Stimulated activated effector memory CD8-positive, alpha-beta T cell treated with anti-CD3 and anti-CD28 coated beads, Interleukin-12 subunit alpha, Interleukin-12 subunit beta, amount 100 ng/mL, for 72 hours (primary cell): ENCODE results near the gene SPACA6.
"Not testable (repeated sequence)": the region's sequence is repeated elsewhere in the genome, so short reads cannot be mapped to it uniquely, and the experiment has no call there.

Experiments
- ATAC-seq: fragments of 150-1000 bp; cut with Tn5 transposase; 2 replicates; pipeline ENCODE4 v1.10.0; 2021
- DNase-seq, 2 donors: peaks; one replicate each; pipeline ENCODE4 v3.0.0; 2021 to 2022; ENCODE audit warnings: low spot score in 2 of 2
- H3K27ac Mint-ChIP-seq: one replicate; pipeline ENCODE4 v1.8.0; 2022; ENCODE audit warnings: mild to moderate bottlenecking, mixed read lengths
- H3K36me3 Mint-ChIP-seq: one replicate; pipeline ENCODE4 v1.8.0; 2022; ENCODE audit warnings: mild to moderate bottlenecking, mixed read lengths
- H3K4me1 Mint-ChIP-seq: one replicate; pipeline ENCODE4 v1.8.0; 2022; ENCODE audit warnings: mixed read lengths
- H3K4me3 Mint-ChIP-seq: one replicate; pipeline ENCODE4 v1.8.0; 2022; ENCODE audit warnings: mild to moderate bottlenecking, mixed read lengths
- H3K9me3 Mint-ChIP-seq: one replicate; pipeline ENCODE4 v1.8.0; 2022; ENCODE audit warnings: mixed read lengths

The SPACA6 gene, protein sequence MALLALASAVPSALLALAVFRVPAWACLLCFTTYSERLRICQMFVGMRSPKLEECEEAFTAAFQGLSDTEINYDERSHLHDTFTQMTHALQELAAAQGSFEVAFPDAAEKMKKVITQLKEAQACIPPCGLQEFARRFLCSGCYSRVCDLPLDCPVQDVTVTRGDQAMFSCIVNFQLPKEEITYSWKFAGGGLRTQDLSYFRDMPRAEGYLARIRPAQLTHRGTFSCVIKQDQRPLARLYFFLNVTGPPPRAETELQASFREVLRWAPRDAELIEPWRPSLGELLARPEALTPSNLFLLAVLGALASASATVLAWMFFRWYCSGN

DNA sequence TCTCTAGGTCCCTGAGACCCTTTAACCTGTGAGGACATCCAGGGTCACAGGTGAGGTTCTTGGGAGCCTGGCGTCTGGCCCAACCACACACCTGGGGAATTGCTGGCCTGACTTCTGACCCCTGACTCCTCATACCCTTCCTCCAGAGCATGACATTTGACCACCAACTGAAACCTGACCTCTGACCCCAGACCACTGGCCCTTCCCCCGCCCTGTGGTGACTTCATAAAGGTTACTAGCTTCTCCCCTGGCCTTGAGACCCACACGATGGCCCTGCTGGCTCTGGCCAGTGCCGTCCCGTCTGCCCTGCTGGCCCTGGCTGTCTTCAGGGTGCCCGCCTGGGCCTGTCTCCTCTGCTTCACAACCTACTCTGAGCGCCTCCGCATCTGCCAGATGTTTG lies at the start of gene SPACA6:
SPACA6 (plus strand) TSS at position 71 of the 400 bp plus-strand sequence; CDS start at position 268, 197 bp downstream.
- Mint-ChIP-seq H3K4me1 (peaks cover 31% of the 10 kb centered on the region), H3K9me3 (no peaks in the 10 kb centered on the region), H3K4me3 (no peak within 1 kb of the TSS), H3K36me3 (no peaks in the 10 kb centered on the region), H3K27ac (no peak within 1 kb of the TSS)
- ATAC-seq, result no peak
- DNase-seq, result peak in 1 of 2 donors; percentile 40

DNA sequence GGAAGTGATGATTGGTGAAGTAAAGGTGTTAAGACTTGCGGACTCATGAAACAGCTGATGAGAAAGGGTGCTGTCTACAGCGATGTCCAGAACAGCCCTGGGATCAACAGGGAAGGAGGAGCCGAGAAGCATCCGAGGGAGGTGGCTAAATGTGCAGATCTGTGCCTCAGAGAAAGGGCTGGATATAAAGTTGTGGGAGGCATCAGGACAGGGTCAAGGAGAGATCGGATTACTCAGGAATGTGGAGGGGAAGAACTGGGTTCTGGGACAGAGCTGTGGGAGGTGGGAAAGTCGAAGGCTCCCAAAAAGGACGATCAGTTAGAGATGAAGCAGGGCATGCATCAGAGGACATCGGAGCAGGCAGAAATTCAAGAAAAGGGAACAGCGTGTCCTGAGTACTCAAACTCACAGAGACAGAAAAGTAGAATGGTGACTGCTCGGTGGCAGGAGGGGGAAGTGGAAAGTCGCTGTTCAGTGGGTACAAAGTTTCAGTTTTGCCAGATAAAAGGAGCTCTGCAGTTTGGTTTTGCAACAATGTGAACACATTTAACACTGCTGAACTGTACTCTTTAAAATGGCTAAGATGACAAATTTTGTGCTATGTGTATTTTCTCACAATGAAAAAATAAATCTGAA lies 48.4 kb upstream of the SPACA6 start:
- ATAC-seq (no peak), DNase-seq (no peak)
- Mint-ChIP-seq H3K36me3 (no peaks in the 10 kb centered on the region), H3K4me3 (no peak overlapping the region), H3K27ac (peak overlapping the region; percentile 0), H3K4me1 (no peaks in the 10 kb centered on the region), H3K9me3 (no peaks in the 10 kb centered on the region)

DNA sequence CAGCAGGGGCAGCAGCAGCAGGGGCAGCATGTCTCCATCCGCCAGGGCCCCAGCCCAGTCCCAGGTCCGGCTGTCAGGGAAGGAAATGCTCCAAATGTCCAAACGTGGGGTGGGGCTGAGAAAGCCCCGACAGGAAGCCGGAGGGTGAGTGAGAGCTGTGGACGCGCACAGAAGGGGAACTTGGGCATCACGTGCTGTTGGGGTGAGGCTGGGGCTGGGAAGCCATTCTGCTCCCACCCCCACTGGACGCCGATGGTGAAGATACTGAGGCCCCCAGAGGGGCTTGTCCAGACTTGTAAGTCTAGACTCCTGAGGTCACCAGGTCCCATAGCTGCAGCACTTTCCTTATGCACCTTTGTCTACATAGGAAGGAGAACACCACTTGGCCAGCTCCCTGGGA lies 46.4 kb upstream of the SPACA6 start, which contains the start of gene SIGLEC14:
SIGLEC14 (minus strand) TSS at position 96 of the 400 bp plus-strand sequence; CDS start at position 30, 66 bp downstream.
- H3K27ac Mint-ChIP-seq, H3K9me3 Mint-ChIP-seq, H3K4me3 Mint-ChIP-seq, DNase-seq, H3K4me1 Mint-ChIP-seq, H3K36me3 Mint-ChIP-seq, ATAC-seq: not testable (repeated sequence)

DNA sequence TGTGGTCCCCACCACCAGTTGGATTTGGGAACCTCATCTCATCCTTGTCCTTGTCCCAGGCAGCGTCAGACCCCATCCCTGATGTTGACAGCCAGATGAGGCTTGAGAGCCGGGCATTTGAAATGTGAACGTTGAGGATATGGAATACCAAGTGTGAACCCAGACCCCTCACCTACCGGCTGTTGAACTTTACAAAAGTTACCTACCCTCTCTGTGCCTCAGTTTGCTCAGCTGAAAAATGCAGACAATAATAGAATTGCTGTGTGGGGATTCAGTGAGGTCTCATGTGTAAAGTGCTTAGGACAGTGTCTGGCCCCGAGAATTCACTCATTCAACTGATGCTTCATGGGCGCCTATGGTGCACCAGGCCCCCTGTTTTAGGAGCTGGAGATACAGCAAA lies 45.8 kb upstream of the SPACA6 start:
- H3K4me3 Mint-ChIP-seq, result no peak overlapping the region
- H3K27ac Mint-ChIP-seq, result no peak overlapping the region

DNA sequence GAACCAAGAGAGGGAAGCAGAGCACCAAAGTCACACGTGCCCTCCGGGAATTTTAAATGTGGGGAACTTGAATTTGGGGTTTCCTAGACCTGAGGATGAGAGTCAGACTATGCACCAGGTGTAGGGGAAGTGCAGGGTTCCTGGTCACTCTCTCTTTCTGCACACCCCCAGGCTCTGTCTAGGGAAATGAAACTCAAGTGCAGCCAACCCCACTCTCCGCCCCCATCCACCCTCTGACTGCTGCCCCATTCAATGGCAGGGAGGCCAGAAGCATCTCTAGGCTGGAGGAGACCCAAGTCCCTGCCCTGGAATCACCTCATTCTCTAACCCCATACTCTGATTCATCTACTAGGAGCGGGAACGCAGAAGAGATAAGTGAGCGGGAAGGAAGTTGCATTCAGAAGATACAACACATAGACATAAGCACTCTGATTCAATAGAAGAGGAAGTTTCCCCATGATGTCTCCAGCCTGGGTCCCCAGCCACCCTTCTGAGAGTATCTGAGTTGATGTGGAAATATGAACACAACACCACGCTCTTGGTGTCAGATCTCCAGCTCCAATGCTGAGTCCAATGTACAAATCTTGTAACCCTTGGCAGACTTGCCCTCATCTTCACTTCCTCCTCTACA lies 41.8 kb upstream of the SPACA6 start:
- Mint-ChIP-seq H3K27ac (no peak overlapping the region), H3K36me3 (no peaks in the 10 kb centered on the region), H3K4me3 (no peak overlapping the region), H3K9me3 (no peaks in the 10 kb centered on the region), H3K4me1 (no peaks in the 10 kb centered on the region)
- DNase-seq (no peak), ATAC-seq (no peak)

More for the DNA sequence above, 45.8 kb upstream of the SPACA6 start:
- H3K9me3 Mint-ChIP-seq, result no peaks in the 10 kb centered on the region
- no peaks in the 10 kb centered on the region for H3K4me1 Mint-ChIP-seq
- DNase-seq (no peak), ATAC-seq (no peak)
- H3K36me3 Mint-ChIP-seq, result no peaks in the 10 kb centered on the region

DNA sequence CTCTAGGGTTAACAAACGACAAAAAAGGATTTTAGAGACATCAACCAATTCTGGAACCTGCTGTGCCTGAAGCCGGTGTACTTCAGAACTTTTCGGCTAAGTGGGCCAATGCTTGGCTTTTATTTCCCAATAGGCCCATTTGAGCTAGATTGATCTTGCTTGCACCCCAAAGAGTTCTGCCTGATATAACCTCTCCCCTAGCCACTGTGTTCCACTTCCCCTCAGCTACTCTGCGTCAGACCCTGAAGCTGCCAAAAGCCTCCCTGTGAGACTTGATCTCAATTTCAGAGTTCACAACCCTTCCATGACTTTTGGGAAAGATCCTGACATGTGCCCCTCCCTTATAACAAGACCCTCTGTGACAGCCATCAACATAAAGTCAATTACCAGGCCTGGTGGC lies 40.9 kb upstream of the SPACA6 start:
- H3K36me3 Mint-ChIP-seq, result no peaks in the 10 kb centered on the region
- H3K9me3 Mint-ChIP-seq, result no peaks in the 10 kb centered on the region
- peaks cover 8% of the 10 kb centered on the region for H3K4me1 Mint-ChIP-seq
- DNase-seq, result no peak
- no peak overlapping the region for H3K4me3 Mint-ChIP-seq
- no peak for ATAC-seq
- H3K27ac Mint-ChIP-seq, result no peak overlapping the region

DNA sequence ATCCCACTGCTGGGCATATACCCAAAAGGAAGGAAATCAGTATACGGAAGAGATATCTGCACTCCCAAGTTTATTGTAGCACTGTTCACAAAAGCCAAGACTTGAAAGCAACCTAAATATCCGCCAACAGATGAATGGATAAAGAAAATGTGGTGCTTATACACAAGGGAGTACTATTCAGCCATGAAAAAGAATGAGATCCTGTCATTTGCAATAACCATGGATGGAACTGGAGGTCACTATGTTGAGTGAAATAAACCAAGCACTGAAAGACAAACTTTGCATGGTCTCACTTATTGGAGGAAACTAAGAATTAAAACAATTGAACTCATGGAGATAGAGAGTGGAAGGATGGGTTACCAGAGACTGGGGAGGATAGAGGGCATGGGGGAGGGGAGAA lies 40.0 kb upstream of the SPACA6 start:
- Mint-ChIP-seq H3K9me3 (no peaks in the 10 kb centered on the region), H3K36me3 (no peaks in the 10 kb centered on the region), H3K27ac (no peak overlapping the region), H3K4me3 (no peak overlapping the region), H3K4me1 (peaks cover 8% of the 10 kb centered on the region)
- DNase-seq (no peak), ATAC-seq (no peak)

DNA sequence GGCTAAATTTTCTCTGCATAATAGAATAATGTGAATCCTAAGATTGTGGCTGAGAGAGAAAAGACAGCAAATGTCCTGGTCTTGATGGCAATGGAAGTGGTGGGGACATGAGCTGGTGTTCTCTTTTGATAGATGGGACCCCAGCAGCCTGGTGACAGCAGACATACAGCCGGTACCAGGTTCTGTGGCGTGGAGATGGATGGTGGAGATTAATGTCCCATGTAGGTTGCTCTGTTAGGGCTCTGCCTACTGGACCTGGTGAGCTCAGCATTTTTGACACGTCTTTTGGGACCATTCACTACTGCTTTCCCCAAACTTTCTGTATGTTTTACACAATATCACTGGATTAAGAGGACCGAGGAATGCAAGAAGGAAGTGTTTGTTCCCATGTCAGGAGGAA lies 38.3 kb upstream of the SPACA6 start:
- DNase-seq, result no peak
- peaks cover 8% of the 10 kb centered on the region for H3K4me1 Mint-ChIP-seq

DNA sequence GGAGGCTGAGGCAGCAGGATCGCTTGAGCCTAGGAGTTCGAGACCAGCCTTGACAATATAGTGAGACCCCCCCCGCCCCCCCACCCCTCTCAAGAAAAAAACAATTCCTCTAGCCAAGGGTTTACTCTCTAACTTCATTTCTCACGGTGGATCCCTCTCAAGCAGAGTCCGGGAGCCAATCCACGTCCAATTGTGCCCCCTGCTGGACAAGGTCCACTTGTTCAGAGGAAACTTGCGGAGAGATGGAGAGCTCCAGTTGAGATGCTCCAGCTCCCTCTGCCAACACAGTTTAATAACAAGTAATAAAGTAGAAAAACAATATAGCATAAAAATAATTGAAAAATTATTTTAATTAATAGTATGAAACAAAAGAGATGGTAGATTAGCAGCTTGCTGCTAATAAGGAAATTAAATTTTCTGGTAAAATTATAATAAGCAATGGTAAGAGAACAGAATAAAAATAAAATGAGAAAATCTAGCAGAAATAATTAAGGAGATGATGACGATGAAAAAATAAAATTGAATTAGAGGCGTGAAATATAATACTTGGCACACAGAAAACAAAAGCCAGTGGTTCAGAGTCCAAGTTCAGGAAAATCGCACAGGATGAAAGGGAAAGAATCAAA lies 32.0 kb upstream of the SPACA6 start:
- peak; percentile 49 for ATAC-seq
- peaks cover 8% of the 10 kb centered on the region for H3K4me1 Mint-ChIP-seq

More for the DNA sequence above, 38.3 kb upstream of the SPACA6 start:
- Mint-ChIP-seq H3K4me3 (no peak overlapping the region), H3K36me3 (no peaks in the 10 kb centered on the region), H3K27ac (no peak overlapping the region), H3K9me3 (no peaks in the 10 kb centered on the region)
- no peak for ATAC-seq

DNA sequence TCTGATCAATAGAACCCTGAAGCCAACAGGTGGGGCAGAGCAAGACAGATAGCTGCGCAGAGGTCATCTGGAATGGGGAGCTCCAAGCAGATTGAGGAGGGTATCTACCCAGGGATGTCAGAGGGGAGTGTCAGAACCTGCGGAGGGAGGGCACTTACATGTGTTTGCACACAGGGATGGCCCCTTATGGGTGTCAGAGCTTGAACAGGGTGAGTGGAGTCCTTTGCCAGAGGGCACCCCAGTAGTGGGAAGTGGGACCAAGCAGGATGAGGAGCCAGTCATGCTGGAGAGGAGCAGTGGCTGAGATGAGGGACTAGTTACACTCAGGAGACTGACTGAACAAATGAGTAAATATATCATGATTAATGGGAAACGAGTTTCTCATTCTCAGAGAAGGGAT lies 29.5 kb upstream of the SPACA6 start:
- DNase-seq (no peak), ATAC-seq (no peak)
- H3K4me1 Mint-ChIP-seq, result no peaks in the 10 kb centered on the region
- no peaks in the 10 kb centered on the region for H3K36me3 Mint-ChIP-seq
- no peak overlapping the region for H3K27ac Mint-ChIP-seq
- no peaks in the 10 kb centered on the region for H3K9me3 Mint-ChIP-seq
- no peak overlapping the region for H3K4me3 Mint-ChIP-seq

More for the DNA sequence above, 32.0 kb upstream of the SPACA6 start:
- peak; percentile 55 to 76 for DNase-seq
- no peaks in the 10 kb centered on the region for H3K9me3 Mint-ChIP-seq
- no peak overlapping the region for H3K27ac Mint-ChIP-seq
- no peaks in the 10 kb centered on the region for H3K36me3 Mint-ChIP-seq
- no peak overlapping the region for H3K4me3 Mint-ChIP-seq

DNA sequence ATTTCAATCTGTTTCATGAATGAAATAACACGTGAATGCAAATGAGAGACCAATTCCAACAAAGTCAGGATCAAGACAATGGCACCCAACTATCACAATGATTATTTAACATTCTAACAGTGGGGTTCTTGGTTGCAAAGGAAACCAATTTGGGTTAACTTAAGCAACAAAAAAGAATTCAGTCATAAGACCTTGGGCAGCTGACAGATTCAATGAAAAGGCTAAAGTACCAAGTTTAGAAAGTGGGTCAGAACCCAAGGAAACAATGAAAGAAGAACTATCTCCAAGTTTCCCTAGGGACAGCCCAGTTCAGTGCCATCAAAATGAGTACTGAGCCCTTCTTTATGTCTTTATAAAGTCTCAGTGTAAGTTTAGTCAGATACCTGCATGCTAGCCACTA lies 29.0 kb upstream of the SPACA6 start:
- no peaks in the 10 kb centered on the region for H3K9me3 Mint-ChIP-seq
- ATAC-seq (no peak), DNase-seq (no peak)
- H3K4me1 Mint-ChIP-seq, result no peaks in the 10 kb centered on the region
- H3K4me3 Mint-ChIP-seq, result no peak overlapping the region
- no peaks in the 10 kb centered on the region for H3K36me3 Mint-ChIP-seq
- no peak overlapping the region for H3K27ac Mint-ChIP-seq

DNA sequence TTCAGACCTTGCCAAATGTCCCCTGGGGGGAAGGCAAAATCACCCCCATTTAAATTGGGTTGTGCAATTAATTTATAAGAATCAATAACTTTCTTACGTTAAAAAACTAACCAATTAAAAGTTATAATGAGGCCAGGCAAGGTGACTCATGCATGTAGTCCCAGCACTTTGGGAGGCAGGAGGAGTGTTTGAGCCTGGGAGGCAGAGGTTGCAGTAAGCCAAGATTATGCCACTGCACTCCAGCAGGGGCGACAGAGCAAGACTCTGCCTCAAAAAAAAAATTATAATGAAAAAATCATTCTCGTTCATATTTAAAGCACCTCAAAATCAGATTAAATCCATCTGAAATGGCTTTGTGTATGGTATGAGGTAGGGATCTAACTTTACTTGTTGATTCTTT lies 28.1 kb upstream of the SPACA6 start:
- no peaks in the 10 kb centered on the region for H3K9me3 Mint-ChIP-seq
- H3K4me3 Mint-ChIP-seq, result no peak overlapping the region
- H3K27ac Mint-ChIP-seq, result no peak overlapping the region
- ATAC-seq (no peak), DNase-seq (no peak)
- H3K36me3 Mint-ChIP-seq, result no peaks in the 10 kb centered on the region
- H3K4me1 Mint-ChIP-seq, result no peaks in the 10 kb centered on the region

DNA sequence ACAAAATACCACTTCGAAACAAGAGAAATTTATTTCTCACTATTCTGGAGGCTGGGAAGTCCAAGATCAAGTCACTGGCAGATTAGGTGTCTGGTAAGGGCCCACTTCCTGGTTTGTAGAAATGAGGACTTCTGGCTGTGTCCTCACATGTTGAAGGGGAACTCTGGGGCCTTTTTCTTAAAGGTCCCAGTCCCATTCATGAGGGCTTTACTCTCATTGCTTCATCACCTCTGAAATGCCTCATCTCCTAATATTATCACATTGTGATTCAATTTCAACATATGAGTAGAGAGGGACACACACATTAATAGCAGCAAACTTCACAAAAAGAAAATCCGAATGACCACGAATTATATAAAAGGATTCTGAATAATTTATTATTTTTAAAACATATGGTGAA lies 24.9 kb upstream of the SPACA6 start:
- no peaks in the 10 kb centered on the region for H3K9me3 Mint-ChIP-seq
- no peak for DNase-seq
- no peak overlapping the region for H3K4me3 Mint-ChIP-seq

DNA sequence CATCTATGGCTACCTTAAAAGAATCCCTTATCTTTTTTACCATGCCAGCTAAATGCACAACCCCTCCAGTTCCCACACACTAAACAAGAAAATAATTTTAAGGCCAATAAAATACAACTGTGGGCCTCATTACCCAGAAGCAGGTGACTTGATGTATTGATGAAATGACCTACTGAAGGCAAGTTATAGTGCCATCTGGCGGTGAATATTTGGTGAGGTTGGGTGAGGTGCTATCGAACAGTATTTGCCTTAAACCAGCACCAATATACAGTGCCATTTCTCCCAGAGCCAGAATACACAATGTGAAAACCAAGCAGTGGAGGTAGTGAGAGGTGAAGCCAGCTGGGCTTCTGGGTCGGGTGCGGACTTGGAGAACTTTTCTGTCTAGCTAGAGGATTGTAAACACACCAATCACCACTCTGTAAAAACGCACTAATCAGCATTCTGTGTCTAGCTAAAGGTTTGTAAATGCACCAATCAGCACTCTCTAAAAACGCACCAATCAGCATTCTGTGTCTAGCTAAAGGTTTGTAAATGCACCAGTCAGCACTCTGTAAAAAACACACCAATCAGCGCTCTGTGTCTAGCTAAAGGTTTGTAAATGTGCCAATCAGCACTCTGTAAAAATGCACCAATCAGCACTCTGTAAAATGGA lies 17.1 kb upstream of the SPACA6 start:
- not testable (repeated sequence) for H3K36me3 Mint-ChIP-seq, ATAC-seq

More for the DNA sequence above, 24.9 kb upstream of the SPACA6 start:
- H3K4me1 Mint-ChIP-seq, result no peaks in the 10 kb centered on the region
- ATAC-seq, result no peak
- no peak overlapping the region for H3K27ac Mint-ChIP-seq
- H3K36me3 Mint-ChIP-seq, result no peaks in the 10 kb centered on the region

DNA sequence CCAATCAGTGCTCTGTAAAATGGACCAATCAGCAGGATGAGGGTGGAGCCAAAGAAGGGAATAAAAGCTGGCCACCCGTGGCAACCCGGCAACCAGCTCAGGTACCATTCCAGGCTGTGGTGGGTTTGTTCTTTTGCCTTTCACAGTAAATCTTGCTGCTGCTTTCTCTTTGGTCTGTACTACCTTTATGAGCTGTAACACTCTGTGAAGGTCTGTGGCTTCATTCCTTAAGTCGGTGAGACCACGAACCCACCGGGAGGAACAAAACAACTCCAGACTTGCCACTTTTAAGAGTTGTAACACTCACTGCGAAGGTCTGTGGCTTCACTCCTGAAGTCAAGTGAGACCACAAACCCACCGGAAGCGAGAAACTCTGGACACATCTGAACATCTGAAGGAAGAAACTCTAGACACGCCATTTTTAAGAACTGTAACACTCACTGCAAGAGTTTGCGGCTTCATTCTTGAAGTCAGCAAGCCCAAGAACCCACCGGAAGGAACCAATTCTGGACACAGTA lies 16.5 kb upstream of the SPACA6 start:
- H3K36me3 Mint-ChIP-seq, result no peaks in the 10 kb centered on the region
- H3K4me1 Mint-ChIP-seq, result peaks cover 5% of the 10 kb centered on the region
- no peak overlapping the region for H3K4me3 Mint-ChIP-seq
- peak; percentile 32 for ATAC-seq
- H3K9me3 Mint-ChIP-seq, result no peaks in the 10 kb centered on the region
- DNase-seq, result no peak
- no peak overlapping the region for H3K27ac Mint-ChIP-seq

More for the DNA sequence above, 17.1 kb upstream of the SPACA6 start:
- not testable (repeated sequence) for H3K4me3 Mint-ChIP-seq, H3K27ac Mint-ChIP-seq, H3K4me1 Mint-ChIP-seq, H3K9me3 Mint-ChIP-seq, DNase-seq
